Mucosa of stomach (tissue), 1 donor: ENCODE measurements around the gene ADO.

Experiments used
- H3K27me3 ChIP-seq: one replicate; pipeline ENCODE4 v1.7.0; 2013; ENCODE audit warnings: mild to moderate bottlenecking, low read length; ENCODE audit not compliant: control insufficient read depth, insufficient read depth
- H3K36me3 ChIP-seq: one replicate; pipeline ENCODE4 v1.7.0; 2013; ENCODE audit warnings: low read length; ENCODE audit not compliant: control insufficient read depth, insufficient read depth
- H3K4me1 ChIP-seq: one replicate; pipeline ENCODE4 v1.7.0; 2013; ENCODE audit warnings: mild to moderate bottlenecking, low read length; ENCODE audit not compliant: control insufficient read depth, insufficient read depth
- H3K4me3 ChIP-seq: one replicate; pipeline ENCODE4 v1.7.0; 2013; ENCODE audit warnings: low read length
- H3K9ac ChIP-seq: one replicate; pipeline ENCODE4 v1.7.0; 2013; ENCODE audit warnings: mild to moderate bottlenecking, low read length, moderate library complexity
- H3K9me3 ChIP-seq: one replicate; pipeline ENCODE4 v1.7.0; 2013; ENCODE audit warnings: mild to moderate bottlenecking, low read length, moderate library complexity; ENCODE audit not compliant: control insufficient read depth
- donor health status: Pancreatic carcinoma.

ADO gene

DNA sequence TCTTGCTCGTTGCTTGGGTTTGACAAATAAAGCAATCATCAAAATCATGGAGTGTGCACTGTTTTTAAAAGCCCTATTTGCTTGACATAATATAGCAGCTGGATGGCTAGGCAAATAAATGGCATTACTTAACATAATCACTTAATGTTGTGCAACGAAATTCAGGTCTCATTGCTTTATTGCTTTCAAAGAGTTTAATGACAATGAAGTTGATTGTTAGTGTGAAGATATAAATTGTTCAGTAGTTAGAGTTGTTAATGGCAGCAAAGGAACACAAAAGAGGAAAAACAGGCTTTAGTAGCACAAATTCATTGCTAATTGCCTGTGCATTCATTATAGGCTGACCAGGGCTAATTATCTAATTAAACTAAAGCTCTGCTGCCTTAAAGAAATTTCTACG is 7.6 kb upstream of the ADO start:
- H3K36me3 ChIP-seq, result no peaks in the 10 kb centered on the region
- H3K4me3 ChIP-seq, result no peak overlapping the region
- no peaks in the 10 kb centered on the region for H3K9me3 ChIP-seq
- H3K27me3 ChIP-seq, result peaks cover 4% of the 10 kb centered on the region
- H3K4me1 ChIP-seq, result no peaks in the 10 kb centered on the region
- H3K9ac ChIP-seq, result no peak overlapping the region

DNA sequence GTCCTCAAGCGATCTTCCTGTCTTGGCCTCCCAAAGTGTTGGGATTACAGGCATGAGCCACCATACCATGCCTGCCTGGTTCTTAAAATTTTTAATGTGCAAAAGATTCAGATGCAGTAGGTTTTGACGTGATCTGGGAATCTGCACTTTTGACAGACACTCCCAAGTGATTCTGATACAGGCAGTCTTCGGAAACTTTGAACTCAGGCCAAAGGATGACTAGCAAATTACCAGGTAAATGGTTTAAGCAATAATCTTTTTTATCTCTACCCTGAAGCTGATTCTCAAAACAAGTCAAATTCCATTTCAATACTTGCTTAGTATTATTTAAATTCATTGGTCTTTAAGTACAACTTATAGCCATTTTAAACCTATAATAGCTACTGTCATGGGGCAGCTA is 2.6 kb upstream of the ADO start:
- Histone ChIP-seq H3K36me3 (no peaks in the 10 kb centered on the region), H3K27me3 (peaks cover 4% of the 10 kb centered on the region), H3K9me3 (no peaks in the 10 kb centered on the region)

DNA sequence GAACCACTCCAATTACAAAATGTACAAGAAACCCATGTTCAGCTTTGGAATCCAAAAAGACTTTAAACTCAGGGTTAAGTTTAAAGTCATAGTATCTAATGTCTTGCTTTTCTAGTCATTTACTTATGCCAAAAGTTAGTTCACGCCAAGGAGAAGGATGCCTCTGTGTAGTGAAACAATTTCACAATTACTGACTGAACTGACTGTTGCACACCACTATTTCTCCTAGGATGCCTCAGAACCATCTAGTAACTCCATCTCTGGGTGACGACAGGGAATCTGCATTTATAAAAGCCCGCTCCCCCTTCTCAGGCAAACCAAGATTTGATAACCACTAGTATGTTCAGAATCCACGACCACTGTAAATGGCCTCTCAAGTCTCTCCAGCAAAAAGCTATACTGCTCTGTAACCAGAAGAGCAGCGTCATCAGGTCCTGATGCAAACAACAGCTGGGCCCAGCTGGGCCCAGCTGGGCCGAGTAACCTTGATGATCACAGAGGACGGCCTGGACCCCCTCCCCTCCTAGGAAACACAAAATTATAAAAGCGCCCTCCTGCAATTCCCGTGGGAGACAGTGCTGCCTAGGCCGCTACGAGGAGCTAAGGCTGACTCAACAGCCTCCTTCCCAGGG is 680 bp upstream of the ADO start:
- no peaks in the 10 kb centered on the region for H3K36me3 ChIP-seq
- peaks cover 19% of the 10 kb centered on the region for H3K4me1 ChIP-seq

More for the DNA sequence above, 2.6 kb upstream of the ADO start:
- H3K4me3 ChIP-seq, result no peak overlapping the region
- no peak overlapping the region for H3K9ac ChIP-seq
- H3K4me1 ChIP-seq, result peaks cover 16% of the 10 kb centered on the region

DNA sequence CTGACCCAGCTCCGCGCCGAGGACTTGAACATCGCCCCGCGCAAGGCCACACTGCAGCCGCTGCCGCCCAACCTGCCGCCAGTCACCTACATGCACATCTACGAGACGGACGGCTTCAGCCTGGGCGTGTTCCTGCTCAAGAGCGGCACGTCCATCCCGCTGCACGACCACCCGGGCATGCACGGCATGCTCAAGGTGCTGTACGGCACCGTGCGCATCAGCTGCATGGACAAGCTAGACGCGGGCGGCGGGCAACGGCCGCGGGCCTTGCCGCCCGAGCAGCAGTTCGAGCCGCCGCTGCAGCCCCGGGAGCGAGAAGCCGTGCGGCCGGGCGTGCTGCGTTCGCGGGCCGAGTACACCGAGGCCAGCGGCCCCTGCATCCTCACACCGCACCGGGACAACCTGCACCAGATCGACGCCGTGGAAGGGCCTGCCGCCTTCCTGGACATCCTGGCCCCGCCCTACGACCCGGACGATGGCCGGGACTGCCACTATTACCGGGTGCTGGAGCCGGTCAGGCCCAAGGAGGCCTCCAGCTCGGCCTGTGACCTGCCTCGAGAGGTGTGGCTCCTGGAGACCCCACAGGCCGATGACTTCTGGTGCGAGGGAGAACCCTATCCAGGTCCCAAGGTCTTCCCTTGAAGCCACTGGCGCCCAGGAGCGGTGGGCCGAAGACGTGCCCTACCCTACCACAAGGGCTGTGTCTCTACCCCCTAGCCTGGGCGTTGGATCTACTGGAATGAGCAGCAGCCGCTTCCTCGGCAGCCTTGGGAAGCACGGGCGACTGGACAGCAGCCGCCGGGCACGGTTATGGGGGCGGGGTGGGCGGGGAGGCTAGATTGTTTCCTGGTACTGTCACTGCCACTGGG is 945 bp downstream of the ADO start:
- Histone ChIP-seq H3K9ac (peak overlapping the region; percentile 84), H3K36me3 (no peaks in the 10 kb centered on the region)

More for the DNA sequence above, 680 bp upstream of the ADO start:
- Histone ChIP-seq H3K27me3 (peaks cover 4% of the 10 kb centered on the region), H3K9me3 (no peaks in the 10 kb centered on the region), H3K9ac (peak overlapping the region; percentile 84), H3K4me3 (peak overlapping the region; percentile 89)

DNA sequence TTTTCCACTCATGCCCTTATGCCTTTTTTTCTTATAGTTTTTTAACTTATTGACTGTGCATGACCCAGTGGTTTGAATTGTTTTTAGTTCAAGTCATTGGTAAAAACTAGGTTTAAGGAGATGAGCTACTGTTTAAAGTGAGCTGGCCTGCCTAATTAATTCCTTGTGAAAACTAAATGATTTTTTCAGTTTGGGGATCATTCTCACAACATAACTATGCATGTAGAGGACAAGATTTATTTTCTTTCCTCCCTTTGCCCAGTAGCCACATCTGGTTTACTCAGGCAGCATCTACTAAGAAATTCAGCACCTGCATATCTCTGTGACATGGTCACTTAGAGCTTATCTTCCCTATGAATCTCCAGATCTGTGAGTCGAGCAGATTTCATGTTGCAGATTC is 1.7 kb downstream of the ADO start:
- H3K36me3 ChIP-seq, result no peaks in the 10 kb centered on the region
- no peaks in the 10 kb centered on the region for H3K27me3 ChIP-seq
- H3K9me3 ChIP-seq, result no peaks in the 10 kb centered on the region
- no peak overlapping the region for H3K9ac ChIP-seq
- H3K4me3 ChIP-seq, result peak overlapping the region; percentile 6
- H3K4me1 ChIP-seq, result peaks cover 19% of the 10 kb centered on the region

More for the DNA sequence above, 945 bp downstream of the ADO start:
- H3K4me3 ChIP-seq, result peak overlapping the region; percentile 89
- peaks cover 2% of the 10 kb centered on the region for H3K27me3 ChIP-seq
- no peaks in the 10 kb centered on the region for H3K9me3 ChIP-seq
- peaks cover 19% of the 10 kb centered on the region for H3K4me1 ChIP-seq

DNA sequence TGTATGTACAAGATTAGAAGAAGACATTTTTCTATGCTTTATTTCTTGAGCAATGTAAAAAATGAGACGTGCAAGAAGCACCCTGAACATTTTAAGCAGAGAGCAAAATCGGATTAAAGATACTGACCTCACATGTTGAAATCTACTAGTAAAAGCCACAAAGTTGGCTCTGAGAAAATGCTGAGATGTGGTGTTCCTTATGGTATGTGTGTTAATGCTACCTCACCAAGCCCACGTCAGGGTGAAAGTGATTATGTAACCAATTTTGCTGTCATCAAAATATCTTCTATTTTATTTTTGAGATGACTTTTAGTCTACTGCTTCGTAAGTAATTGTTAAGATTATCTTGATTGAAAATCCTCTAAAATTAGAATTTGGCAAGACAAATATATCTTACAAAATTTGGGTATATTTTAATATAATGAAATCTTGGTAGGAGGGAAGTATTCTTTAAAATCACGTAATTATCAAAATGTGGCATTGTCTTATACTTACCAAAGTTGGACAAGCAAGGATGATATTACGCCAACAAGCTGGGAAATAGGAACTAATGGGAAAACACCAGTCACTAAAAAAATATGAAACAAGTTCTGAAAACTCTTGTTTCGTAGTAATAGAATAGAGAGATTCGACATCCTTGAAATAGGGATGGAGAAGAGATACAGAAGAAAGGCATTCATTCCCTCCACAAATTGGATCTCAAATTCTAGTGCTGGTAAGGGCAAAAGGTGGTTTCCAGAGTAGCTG is 5.8 kb downstream of the ADO start:
- Histone ChIP-seq H3K9me3 (no peaks in the 10 kb centered on the region), H3K4me1 (peaks cover 12% of the 10 kb centered on the region), H3K9ac (no peak overlapping the region), H3K4me3 (no peak overlapping the region), H3K36me3 (no peaks in the 10 kb centered on the region), H3K27me3 (peaks cover 25% of the 10 kb centered on the region)

DNA sequence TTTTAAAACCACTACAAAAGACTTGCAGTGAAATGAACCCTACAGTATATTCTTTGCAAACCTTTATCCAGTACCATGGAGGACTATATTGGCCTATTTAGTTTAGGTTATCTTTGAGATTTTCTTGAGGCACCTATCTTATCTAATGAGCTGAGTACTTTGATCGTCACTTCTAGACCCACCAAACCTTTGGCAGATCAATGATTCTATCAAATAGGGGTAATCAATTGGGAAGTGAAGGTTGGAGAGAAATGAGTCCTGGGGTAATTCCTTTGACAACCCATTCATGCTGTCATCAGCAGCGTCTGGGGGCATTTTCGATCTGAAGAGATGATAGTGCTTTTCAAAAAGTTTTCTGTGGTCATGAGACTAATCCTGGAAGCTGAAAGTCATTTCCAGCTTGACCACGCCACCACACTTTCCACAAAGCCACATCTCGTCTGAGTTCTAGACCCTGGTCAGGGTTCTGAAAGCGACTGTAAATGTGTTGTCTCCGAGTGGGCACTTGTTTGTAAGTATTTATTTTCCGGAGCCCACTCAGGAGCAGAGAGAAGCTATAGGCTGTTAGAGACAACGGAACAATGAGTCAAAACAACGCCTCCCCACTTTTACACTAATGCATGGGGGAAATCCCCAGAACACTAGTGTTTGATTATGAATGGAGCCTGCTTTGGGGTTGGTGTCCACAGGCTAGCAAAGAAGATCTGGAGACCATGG is 6.8 kb downstream of the ADO start:
- H3K4me3 ChIP-seq, result no peak overlapping the region
- H3K9ac ChIP-seq, result no peak overlapping the region
- no peaks in the 10 kb centered on the region for H3K9me3 ChIP-seq
- H3K4me1 ChIP-seq, result peaks cover 14% of the 10 kb centered on the region
- H3K36me3 ChIP-seq, result no peaks in the 10 kb centered on the region
- H3K27me3 ChIP-seq, result peaks cover 33% of the 10 kb centered on the region

DNA sequence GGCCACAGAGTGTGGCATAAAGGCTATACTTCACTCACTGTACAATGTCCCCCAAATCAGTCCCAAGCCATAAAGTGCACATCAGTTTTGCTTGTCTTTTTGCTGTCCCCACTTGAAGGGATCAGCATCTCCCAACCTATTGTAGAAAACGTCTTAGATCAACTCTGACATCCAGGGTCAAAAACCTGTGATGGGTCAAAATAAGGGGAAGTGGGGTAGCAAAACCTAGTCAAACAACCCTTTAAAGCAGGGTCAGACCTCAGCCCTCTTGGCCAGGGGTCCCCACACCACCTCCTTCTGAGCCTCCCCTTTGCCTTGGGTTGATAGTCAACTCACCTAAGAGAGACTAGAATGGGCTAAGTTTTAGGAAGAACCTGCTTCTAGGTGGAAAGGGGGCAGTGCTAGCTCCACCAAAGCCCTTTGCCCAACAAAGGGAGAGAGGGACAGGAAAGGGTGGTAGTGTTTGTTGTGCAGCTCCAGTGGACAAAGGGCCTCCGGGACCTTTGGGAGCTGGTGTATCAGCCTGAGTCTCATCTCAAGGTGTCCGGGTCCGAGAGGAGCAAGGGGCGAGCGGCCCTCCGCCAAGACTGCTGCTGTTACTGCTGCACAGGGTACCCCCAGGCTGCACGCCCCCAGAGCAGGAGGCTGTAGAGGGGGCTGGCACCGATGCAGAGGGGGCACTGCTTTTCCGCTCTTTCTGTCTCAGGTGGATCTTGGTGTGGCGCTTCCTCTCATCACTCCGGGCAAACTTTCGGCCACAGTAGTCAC is 8.3 kb downstream of the ADO start:
- Histone ChIP-seq H3K27me3 (peaks cover 33% of the 10 kb centered on the region), H3K36me3 (no peaks in the 10 kb centered on the region), H3K4me1 (peaks cover 13% of the 10 kb centered on the region), H3K9ac (no peak overlapping the region), H3K9me3 (no peaks in the 10 kb centered on the region), H3K4me3 (no peak overlapping the region)

DNA sequence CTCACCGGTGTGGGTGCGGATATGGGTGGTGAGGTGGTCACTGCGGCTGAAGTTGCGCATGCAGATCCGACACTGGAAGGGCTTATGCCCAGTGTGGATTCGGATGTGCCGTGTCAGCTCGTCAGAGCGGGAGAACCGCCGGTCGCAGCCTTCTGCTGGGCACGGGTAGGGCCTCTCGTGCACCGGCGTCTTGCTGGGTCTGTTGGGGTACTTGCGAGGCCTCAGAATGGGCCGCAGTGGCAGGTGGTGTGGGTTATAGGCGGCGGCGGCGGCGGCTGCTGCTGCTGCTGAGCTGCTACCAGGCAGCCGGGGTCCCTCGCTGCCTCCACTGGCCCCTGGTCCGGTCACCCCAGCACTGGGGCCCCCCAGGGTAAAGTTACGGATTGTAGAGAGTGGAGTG is 8.9 kb downstream of the ADO start:
- no peak overlapping the region for H3K9ac ChIP-seq
- no peaks in the 10 kb centered on the region for H3K9me3 ChIP-seq
- H3K27me3 ChIP-seq, result peaks cover 37% of the 10 kb centered on the region
- peaks cover 19% of the 10 kb centered on the region for H3K4me1 ChIP-seq
- H3K4me3 ChIP-seq, result no peak overlapping the region
- no peaks in the 10 kb centered on the region for H3K36me3 ChIP-seq

DNA sequence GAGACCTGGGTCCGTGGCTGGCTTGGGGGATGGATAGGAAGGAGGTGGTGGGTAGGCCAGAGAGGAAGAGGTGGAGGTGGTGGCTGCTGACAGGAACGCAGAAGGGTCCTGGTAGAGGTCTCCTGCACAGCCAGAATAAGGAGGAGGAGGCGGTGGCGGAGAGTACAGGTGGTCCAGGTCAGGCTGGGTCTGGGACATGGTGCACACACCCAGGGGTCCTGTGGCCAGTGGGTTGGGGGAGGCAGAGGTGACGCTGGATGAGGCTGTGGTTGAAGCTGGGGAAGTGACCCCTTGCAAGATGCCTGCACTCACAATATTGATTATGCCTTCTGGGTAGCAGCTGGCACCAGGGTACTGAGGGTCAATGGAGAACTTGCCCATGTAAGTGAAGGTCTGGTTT is 9.5 kb downstream of the ADO start:
- H3K4me1 ChIP-seq, result peaks cover 24% of the 10 kb centered on the region
- no peak overlapping the region for H3K4me3 ChIP-seq
- peaks cover 43% of the 10 kb centered on the region for H3K27me3 ChIP-seq
- H3K9ac ChIP-seq, result no peak overlapping the region
- H3K36me3 ChIP-seq, result no peaks in the 10 kb centered on the region
- no peaks in the 10 kb centered on the region for H3K9me3 ChIP-seq

DNA sequence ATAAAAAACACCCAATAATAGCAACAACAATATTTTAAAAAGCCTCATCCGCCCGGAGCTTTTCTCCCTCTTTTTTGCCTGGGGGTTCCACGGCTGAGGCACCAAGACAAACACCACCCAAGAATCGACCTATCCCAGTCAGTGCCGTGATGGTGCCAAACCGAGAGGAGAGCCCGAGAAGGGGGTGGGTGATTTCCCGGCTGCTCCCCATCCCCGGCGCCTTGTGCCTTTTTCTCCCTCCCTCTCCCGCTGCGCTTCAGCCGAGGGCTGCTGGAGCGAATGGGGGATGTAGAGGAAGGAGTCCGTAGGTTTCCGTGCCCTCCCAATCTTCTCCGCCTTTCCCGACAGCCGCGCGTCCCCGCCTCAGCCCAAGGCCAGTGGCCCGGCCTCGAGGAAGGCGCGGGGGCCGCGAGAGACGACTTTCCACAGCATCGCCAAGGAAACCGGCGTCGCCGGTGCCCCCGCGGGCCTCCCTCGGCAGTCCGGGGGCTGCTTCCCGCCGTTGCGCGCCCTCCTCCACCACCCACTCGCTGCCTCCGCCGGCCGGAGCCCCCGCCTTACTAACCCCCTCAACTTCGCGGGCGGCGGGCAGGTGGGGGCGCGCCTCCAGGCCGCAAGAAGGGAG is 10.3 kb downstream of the ADO start:
- H3K4me1 ChIP-seq, result peaks cover 26% of the 10 kb centered on the region
- no peaks in the 10 kb centered on the region for H3K36me3 ChIP-seq
- peaks cover 52% of the 10 kb centered on the region for H3K27me3 ChIP-seq
- H3K4me3 ChIP-seq, result no peak overlapping the region
- H3K9me3 ChIP-seq, result no peaks in the 10 kb centered on the region
- no peak overlapping the region for H3K9ac ChIP-seq
